BLaER1 (cell line): ENCODE measurements around the gene BDKRB2.

Experiments used
- H3K27ac ChIP-seq: shearing (Covaris generic); formaldehyde crosslinking; 2 replicates; pipeline ENCODE4 v1.8.1; 2022
- H3K27me3 ChIP-seq: shearing (Covaris generic); formaldehyde crosslinking; 2 replicates; pipeline ENCODE4 v1.8.1; 2022
- H3K36me3 ChIP-seq: shearing (Covaris generic); formaldehyde crosslinking; 2 replicates; pipeline ENCODE4 v1.8.1; 2022
- H3K4me1 ChIP-seq: shearing (Covaris generic); formaldehyde crosslinking; 2 replicates; pipeline ENCODE4 v1.8.1; 2022
- H3K4me2 ChIP-seq: shearing (Covaris generic); formaldehyde crosslinking; 2 replicates; pipeline ENCODE4 v1.8.1; 2022
- H3K4me3 ChIP-seq: shearing (Covaris generic); formaldehyde crosslinking; 2 replicates; pipeline ENCODE4 v1.8.1; 2022
- H3K9ac ChIP-seq: shearing (Covaris generic); formaldehyde crosslinking; 2 replicates; pipeline ENCODE4 v1.8.1; 2022
- H3K9me3 ChIP-seq: shearing (Covaris generic); formaldehyde crosslinking; 2 replicates; pipeline ENCODE4 v1.8.1; 2022
- H4K20me1 ChIP-seq: shearing (Covaris generic); formaldehyde crosslinking; 2 replicates; pipeline ENCODE4 v1.8.1; 2022
- Cebpa-rat ChIP-seq: shearing (Covaris generic); IDR thresholded peaks from 2 replicates; pipeline ENCODE4 v1.8.1; 2022

Gene BDKRB2

GRCh38 chr14:96198430-96199130 is 6.1 kb upstream of the BDKRB2 start:
- Histone ChIP-seq H3K27ac (no peak overlapping the region; the same call in 1 of the 2 replicates), H3K36me3 (no peaks in the 10 kb centered on the region), H4K20me1 (no peaks in the 10 kb centered on the region), H3K9ac (no peak overlapping the region), H3K4me3 (no peak overlapping the region), H3K4me2 (peak overlapping the region; percentile 54), H3K9me3 (0 out of 2 replicates have a peak, but pooled peaks cover 5% of the 10 kb centered on the region), H3K27me3 (no peaks in the 10 kb centered on the region), H3K4me1 (peaks cover 28% of the 10 kb centered on the region)
- no peak for TF ChIP-seq Cebpa-rat

GRCh38 chr14:96201157-96201556 is 3.5 kb upstream of the BDKRB2 start:
- H4K20me1 ChIP-seq, result no peaks in the 10 kb centered on the region
- 0 out of 2 replicates have a peak, but pooled peaks cover 2% of the 10 kb centered on the region for H3K9me3 ChIP-seq
- H3K4me1 ChIP-seq, result peaks cover 43% of the 10 kb centered on the region
- no peaks in the 10 kb centered on the region for H3K27me3 ChIP-seq
- no peak for TF ChIP-seq Cebpa-rat
- no peaks in the 10 kb centered on the region for H3K36me3 ChIP-seq
- no peak overlapping the region for H3K9ac ChIP-seq
- H3K4me3 ChIP-seq, result no peak overlapping the region
- no peak overlapping the region for H3K27ac ChIP-seq
- no peak overlapping the region for H3K4me2 ChIP-seq

- Histone ChIP-seq H3K9ac (no peak overlapping the region), H3K4me1 (peaks cover 38% of the 10 kb centered on the region), H4K20me1 (no peaks in the 10 kb centered on the region), H3K27me3 (no peaks in the 10 kb centered on the region), H3K36me3 (no peaks in the 10 kb centered on the region), H3K9me3 (no peaks in the 10 kb centered on the region), H3K4me2 (no peak overlapping the region), H3K27ac (no peak overlapping the region), H3K4me3 (no peak overlapping the region)
- no peak for TF ChIP-seq Cebpa-rat
Observed at GRCh38 chr14:96201965-96202364, 2.7 kb upstream of the BDKRB2 start.

GRCh38 chr14:96202441-96203094 is 2.1 kb upstream of the BDKRB2 start:
- Histone ChIP-seq H3K4me3 (no peak overlapping the region), H4K20me1 (no peaks in the 10 kb centered on the region), H3K9me3 (no peaks in the 10 kb centered on the region), H3K4me1 (peaks cover 38% of the 10 kb centered on the region), H3K36me3 (no peaks in the 10 kb centered on the region), H3K4me2 (no peak overlapping the region), H3K27ac (no peak overlapping the region), H3K27me3 (no peaks in the 10 kb centered on the region), H3K9ac (no peak overlapping the region)
- no peak for TF ChIP-seq Cebpa-rat

GRCh38 chr14:96203116-96203515 is 1.5 kb upstream of the BDKRB2 start:
- H3K4me1 ChIP-seq, result peaks cover 35% of the 10 kb centered on the region
- H3K9me3 ChIP-seq, result no peaks in the 10 kb centered on the region
- no peaks in the 10 kb centered on the region for H3K27me3 ChIP-seq
- H3K4me3 ChIP-seq, result no peak overlapping the region
- no peak overlapping the region for H3K4me2 ChIP-seq
- TF ChIP-seq Cebpa-rat, result no peak
- no peaks in the 10 kb centered on the region for H3K36me3 ChIP-seq
- no peak overlapping the region for H3K9ac ChIP-seq
- H3K27ac ChIP-seq, result no peak overlapping the region
- H4K20me1 ChIP-seq, result no peaks in the 10 kb centered on the region

GRCh38 chr14:96203635-96204034 is 1.0 kb upstream of the BDKRB2 start:
- peak overlapping the region; percentile 81 for H3K4me2 ChIP-seq
- no peaks in the 10 kb centered on the region for H4K20me1 ChIP-seq
- no peak overlapping the region for H3K4me3 ChIP-seq
- H3K9me3 ChIP-seq, result no peaks in the 10 kb centered on the region
- no peak overlapping the region for H3K27ac ChIP-seq
- no peaks in the 10 kb centered on the region for H3K27me3 ChIP-seq
- no peak overlapping the region for H3K9ac ChIP-seq
- H3K36me3 ChIP-seq, result no peaks in the 10 kb centered on the region
- peaks cover 29% of the 10 kb centered on the region for H3K4me1 ChIP-seq
- no peak for TF ChIP-seq Cebpa-rat

GRCh38 chr14:96205059-96205977 is 679 bp downstream of the BDKRB2 start:
- Histone ChIP-seq H3K4me2 (peak overlapping the region; percentile 81), H4K20me1 (no peaks in the 10 kb centered on the region), H3K4me1 (peaks cover 26% of the 10 kb centered on the region), H3K4me3 (no peak overlapping the region), H3K36me3 (no peaks in the 10 kb centered on the region), H3K27me3 (no peaks in the 10 kb centered on the region), H3K27ac (no peak overlapping the region), H3K9me3 (no peaks in the 10 kb centered on the region), H3K9ac (no peak overlapping the region)
- TF ChIP-seq Cebpa-rat, result no peak

GRCh38 chr14:96205978-96206360 is 1.3 kb downstream of the BDKRB2 start:
- Histone ChIP-seq H3K4me1 (peaks cover 26% of the 10 kb centered on the region), H3K4me2 (no peak overlapping the region; the same call in 1 of the 2 replicates), H3K9ac (no peak overlapping the region), H3K4me3 (no peak overlapping the region), H3K27me3 (no peaks in the 10 kb centered on the region), H4K20me1 (no peaks in the 10 kb centered on the region), H3K27ac (no peak overlapping the region), H3K36me3 (no peaks in the 10 kb centered on the region), H3K9me3 (no peaks in the 10 kb centered on the region)
- no peak for TF ChIP-seq Cebpa-rat

- Histone ChIP-seq H3K27ac (no peak overlapping the region), H3K4me3 (no peak overlapping the region), H3K9ac (no peak overlapping the region)
Observed at GRCh38 chr14:96206461-96206860, 1.8 kb downstream of the BDKRB2 start.

GRCh38 chr14:96207686-96208085 is 3.0 kb downstream of the BDKRB2 start:
- Histone ChIP-seq H3K4me1 (peaks cover 26% of the 10 kb centered on the region), H3K9ac (no peak overlapping the region), H3K4me2 (no peak overlapping the region), H3K4me3 (no peak overlapping the region), H4K20me1 (no peaks in the 10 kb centered on the region), H3K27ac (no peak overlapping the region), H3K27me3 (no peaks in the 10 kb centered on the region), H3K9me3 (peaks cover 14% of the 10 kb centered on the region), H3K36me3 (no peaks in the 10 kb centered on the region)
- no peak for TF ChIP-seq Cebpa-rat

More at GRCh38 chr14:96206461-96206860, 1.8 kb downstream of the BDKRB2 start:
- no peaks in the 10 kb centered on the region for H4K20me1 ChIP-seq
- no peak overlapping the region for H3K4me2 ChIP-seq
- no peaks in the 10 kb centered on the region for H3K36me3 ChIP-seq
- H3K4me1 ChIP-seq, result peaks cover 26% of the 10 kb centered on the region
- TF ChIP-seq Cebpa-rat, result no peak
- peaks cover 1% of the 10 kb centered on the region; the same call in 1 of the 2 replicates for H3K9me3 ChIP-seq
- H3K27me3 ChIP-seq, result no peaks in the 10 kb centered on the region
